CD4-positive, alpha-beta T cell treated with Interleukin-4 for 4 hours (primary cell): Measurements from ENCODE around the gene SF3B2.
A peak's percentile ranks its signal among the peaks of the same experiment; 100 is the strongest.

Experiments used
- DNase-seq: peaks from one replicate; pipeline ENCODE4 v3.0.0-alpha.2; 2020

Gene SF3B2

GRCh38 chr11:66050581-66051231 is 1.5 kb upstream of the SF3B2 start:
- DNase-seq = no peak

GRCh38 chr11:66051371-66051765 is 796 bp upstream of the SF3B2 start:
- DNase-seq = no peak

- no peak for DNase-seq
Observed at GRCh38 chr11:66052664-66052982, 459 bp downstream of the SF3B2 start.

- no peak for DNase-seq
Observed at GRCh38 chr11:66055021-66055420, 2.9 kb downstream of the SF3B2 start.

GRCh38 chr11:66056501-66056900 is 4.3 kb downstream of the SF3B2 start:
- DNase-seq = no peak

GRCh38 chr11:66059966-66060680 is 8.0 kb downstream of the SF3B2 start:
- no peak for DNase-seq

GRCh38 chr11:66061268-66061667 is 9.1 kb downstream of the SF3B2 start:
- DNase-seq = no peak

- DNase-seq = no peak
Observed at GRCh38 chr11:66062408-66062807, 10.2 kb downstream of the SF3B2 start.

- no peak for DNase-seq
Observed at GRCh38 chr11:66063900-66064299, 11.7 kb downstream of the SF3B2 start.

GRCh38 chr11:66064571-66064970 is 12.4 kb downstream of the SF3B2 start:
- no peak for DNase-seq

GRCh38 chr11:66066751-66067150 is 14.6 kb downstream of the SF3B2 start:
- no peak for DNase-seq

GRCh38 chr11:66067640-66068039 is 15.5 kb downstream of the SF3B2 start:
- no peak for DNase-seq

GRCh38 chr11:66068154-66068821 is 16.1 kb downstream of the SF3B2 start:
- peak; percentile 69 for DNase-seq

- DNase-seq = peak; percentile 35
Observed at GRCh38 chr11:66068923-66069714, 17.0 kb downstream of the SF3B2 start.

GRCh38 chr11:66069715-66070603 is 17.8 kb downstream of the SF3B2 start, which contains the start of gene PACS1:
Gene PACS1, plus strand, starts transcription at chr11:66070272. Its CDS starts 215 bp downstream, at chr11:66070487.
- peak; percentile 77 for DNase-seq

- DNase-seq = no peak
Observed at GRCh38 chr11:66070604-66071380, 18.6 kb downstream of the SF3B2 start.

- DNase-seq = peak; percentile 47
Observed at GRCh38 chr11:66071381-66071801, 19.2 kb downstream of the SF3B2 start.

GRCh38 chr11:66072081-66072480 is 19.9 kb downstream of the SF3B2 start:
- DNase-seq = no peak

GRCh38 chr11:66072518-66072917 is 20.4 kb downstream of the SF3B2 start:
- DNase-seq = no peak

GRCh38 chr11:66073669-66074068 is 21.5 kb downstream of the SF3B2 start:
- DNase-seq = no peak

- no peak for DNase-seq
Observed at GRCh38 chr11:66075273-66075672, 23.1 kb downstream of the SF3B2 start.
